ENCODE results near the gene GABRD. TPM values are rescaled to one million over a fixed set of nuclear protein-coding genes. Genes with fewer than 3 reads are reported as not detected.

Gene GABRD
- total and polyA plus RNA-seq, 10 donors: 0.35 to 1.2 (median 0.94) TPM; not detected in 3

Other genes with a start within 250 kb of the GABRD start
- gene NADK, start 240.9 kb upstream of the GABRD start, total RNA-seq: 100 to 1,000 TPM; 155 to 271 (median 207) TPM
- 100 to 1,000 TPM in 1 of 3 donors, 10 to 100 TPM in 2; 62.6 to 155 (median 83.8) TPM for gene NADK, start 240.9 kb upstream of the GABRD start, polyA plus RNA-seq
- gene GNB1, start 128.3 kb upstream of the GABRD start, total RNA-seq: 100 to 1,000 TPM; 186 to 304 (median 273) TPM
- gene GNB1, start 128.3 kb upstream of the GABRD start, polyA plus RNA-seq: 100 to 1,000 TPM in 1 of 3 donors, 10 to 100 TPM in 2; 76.0 to 132 (median 95.5) TPM
- 1 to 10 TPM in 1 of 7 donors, under 1 TPM in 4, not detected in 2; 0.34 to 3.0 (median 0.66) TPM for gene CALML6, start 104.1 kb upstream of the GABRD start, total RNA-seq
- 1 to 10 TPM in 1 of 3 donors, under 1 TPM in 2; 0.58 to 1.8 (median 0.85) TPM for gene CALML6, start 104.1 kb upstream of the GABRD start, polyA plus RNA-seq
- gene TMEM52, start 100.1 kb upstream of the GABRD start, total RNA-seq: 1 to 10 TPM in 6 of 7 donors, not detected in 1; 1.1 to 4.7 (median 1.8) TPM
- 1 to 10 TPM in 1 of 3 donors, under 1 TPM in 2; 0.35 to 1.9 (median 0.64) TPM for gene TMEM52, start 100.1 kb upstream of the GABRD start, polyA plus RNA-seq
- gene CFAP74, start 15.6 kb upstream of the GABRD start, total RNA-seq: under 1 TPM in 3 of 7 donors, not detected in 4; 0.10 to 0.32 (median 0.27) TPM
- gene CFAP74, start 15.6 kb upstream of the GABRD start, polyA plus RNA-seq: under 1 TPM; 0.03 to 0.18 (median 0.09) TPM
- 10 to 100 TPM; 19.5 to 61.8 (median 38.7) TPM for gene PRKCZ, start 31.1 kb downstream of the GABRD start, total RNA-seq
- gene PRKCZ, start 31.1 kb downstream of the GABRD start, polyA plus RNA-seq: 10 to 100 TPM; 17.6 to 35.8 (median 32.3) TPM
- gene FAAP20, start 175.4 kb downstream of the GABRD start, total RNA-seq: 10 to 100 TPM; 20.6 to 64.0 (median 46.6) TPM
- 100 to 1,000 TPM in 1 of 3 donors, 10 to 100 TPM in 2; 66.8 to 113 (median 94.1) TPM for gene FAAP20, start 175.4 kb downstream of the GABRD start, polyA plus RNA-seq
- gene SKI, start 209.0 kb downstream of the GABRD start, total RNA-seq: 10 to 100 TPM; 47.4 to 100.0 (median 64.0) TPM
- gene SKI, start 209.0 kb downstream of the GABRD start, polyA plus RNA-seq: 10 to 100 TPM in 1 of 3 donors, 1 to 10 TPM in 2; 4.4 to 16.8 (median 6.5) TPM